ENCODE measurements around the gene TLN1.

Gene TLN1

DNA sequence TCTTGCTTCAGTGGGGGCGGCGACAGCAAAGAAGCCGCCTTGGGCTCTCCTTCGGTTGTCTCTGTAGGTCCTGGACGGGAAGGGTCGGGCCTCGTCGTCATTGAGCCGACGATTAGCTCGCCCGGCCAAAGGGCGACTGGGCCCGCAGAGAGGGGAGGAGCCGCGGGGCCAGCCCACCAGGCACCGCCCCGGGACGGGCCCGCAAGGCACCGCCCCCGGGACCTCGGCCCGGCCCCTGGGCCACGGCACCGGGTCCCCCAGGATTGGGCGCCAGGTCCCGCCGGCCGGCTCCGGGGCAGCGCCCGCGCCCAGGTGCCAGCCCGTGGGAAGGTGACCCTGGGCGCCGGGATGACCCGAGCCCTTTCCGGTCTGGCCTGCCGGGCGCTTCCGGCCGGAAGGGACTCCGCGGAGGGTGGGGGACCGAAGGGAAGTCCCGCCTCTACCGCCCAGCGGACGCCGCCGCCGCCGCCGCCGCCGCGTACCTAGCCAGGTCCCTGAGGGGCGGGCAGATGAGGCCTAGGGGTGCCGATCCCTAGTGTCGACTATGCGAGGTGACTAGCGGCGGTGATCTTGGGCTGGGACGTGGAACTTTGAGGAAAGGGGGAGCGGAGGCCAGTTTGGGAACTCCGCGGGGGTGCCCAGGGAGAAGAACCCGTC lies 17.0 kb upstream of the TLN1 start, which contains the start of the genes GBA2 and RGP1:
Gene GBA2 (minus strand): TSS at position 371 of the 657 bp plus-strand sequence. CDS start 524 bp downstream, outside the sequence.
Gene RGP1 (plus strand): TSS at position 430 of the 657 bp plus-strand sequence. CDS start 469 bp downstream, outside the sequence.
- H3K27me3 ChIP-seq (ENCODE audit: insufficient read depth, poor library complexity, severe bottlenecking): no peaks in the 10 kb centered on the region
- TF ChIP-seq, protein P1, sequence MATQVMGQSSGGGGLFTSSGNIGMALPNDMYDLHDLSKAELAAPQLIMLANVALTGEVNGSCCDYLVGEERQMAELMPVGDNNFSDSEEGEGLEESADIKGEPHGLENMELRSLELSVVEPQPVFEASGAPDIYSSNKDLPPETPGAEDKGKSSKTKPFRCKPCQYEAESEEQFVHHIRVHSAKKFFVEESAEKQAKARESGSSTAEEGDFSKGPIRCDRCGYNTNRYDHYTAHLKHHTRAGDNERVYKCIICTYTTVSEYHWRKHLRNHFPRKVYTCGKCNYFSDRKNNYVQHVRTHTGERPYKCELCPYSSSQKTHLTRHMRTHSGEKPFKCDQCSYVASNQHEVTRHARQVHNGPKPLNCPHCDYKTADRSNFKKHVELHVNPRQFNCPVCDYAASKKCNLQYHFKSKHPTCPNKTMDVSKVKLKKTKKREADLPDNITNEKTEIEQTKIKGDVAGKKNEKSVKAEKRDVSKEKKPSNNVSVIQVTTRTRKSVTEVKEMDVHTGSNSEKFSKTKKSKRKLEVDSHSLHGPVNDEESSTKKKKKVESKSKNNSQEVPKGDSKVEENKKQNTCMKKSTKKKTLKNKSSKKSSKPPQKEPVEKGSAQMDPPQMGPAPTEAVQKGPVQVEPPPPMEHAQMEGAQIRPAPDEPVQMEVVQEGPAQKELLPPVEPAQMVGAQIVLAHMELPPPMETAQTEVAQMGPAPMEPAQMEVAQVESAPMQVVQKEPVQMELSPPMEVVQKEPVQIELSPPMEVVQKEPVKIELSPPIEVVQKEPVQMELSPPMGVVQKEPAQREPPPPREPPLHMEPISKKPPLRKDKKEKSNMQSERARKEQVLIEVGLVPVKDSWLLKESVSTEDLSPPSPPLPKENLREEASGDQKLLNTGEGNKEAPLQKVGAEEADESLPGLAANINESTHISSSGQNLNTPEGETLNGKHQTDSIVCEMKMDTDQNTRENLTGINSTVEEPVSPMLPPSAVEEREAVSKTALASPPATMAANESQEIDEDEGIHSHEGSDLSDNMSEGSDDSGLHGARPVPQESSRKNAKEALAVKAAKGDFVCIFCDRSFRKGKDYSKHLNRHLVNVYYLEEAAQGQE (IDR thresholded peaks at IDR 0.05; ENCODE audit: insufficient replicate concordance, low read depth): no peak
- TF ChIP-seq GABPA (IDR thresholded peaks at IDR 0.05; ENCODE audit: low read depth): peak; percentile 89
- peak; percentile 37; the same call in 1 of the 2 replicates for TF ChIP-seq SPI1 (IDR thresholded peaks at IDR 0.05; ENCODE audit: borderline replicate concordance, low read depth)
- no peak for TF ChIP-seq POLR2AphosphoS5 (IDR thresholded peaks at IDR 0.05; ENCODE audit: low read depth)
- TF ChIP-seq, protein P2, sequence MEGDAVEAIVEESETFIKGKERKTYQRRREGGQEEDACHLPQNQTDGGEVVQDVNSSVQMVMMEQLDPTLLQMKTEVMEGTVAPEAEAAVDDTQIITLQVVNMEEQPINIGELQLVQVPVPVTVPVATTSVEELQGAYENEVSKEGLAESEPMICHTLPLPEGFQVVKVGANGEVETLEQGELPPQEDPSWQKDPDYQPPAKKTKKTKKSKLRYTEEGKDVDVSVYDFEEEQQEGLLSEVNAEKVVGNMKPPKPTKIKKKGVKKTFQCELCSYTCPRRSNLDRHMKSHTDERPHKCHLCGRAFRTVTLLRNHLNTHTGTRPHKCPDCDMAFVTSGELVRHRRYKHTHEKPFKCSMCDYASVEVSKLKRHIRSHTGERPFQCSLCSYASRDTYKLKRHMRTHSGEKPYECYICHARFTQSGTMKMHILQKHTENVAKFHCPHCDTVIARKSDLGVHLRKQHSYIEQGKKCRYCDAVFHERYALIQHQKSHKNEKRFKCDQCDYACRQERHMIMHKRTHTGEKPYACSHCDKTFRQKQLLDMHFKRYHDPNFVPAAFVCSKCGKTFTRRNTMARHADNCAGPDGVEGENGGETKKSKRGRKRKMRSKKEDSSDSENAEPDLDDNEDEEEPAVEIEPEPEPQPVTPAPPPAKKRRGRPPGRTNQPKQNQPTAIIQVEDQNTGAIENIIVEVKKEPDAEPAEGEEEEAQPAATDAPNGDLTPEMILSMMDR (IDR thresholded peaks at IDR 0.05; ENCODE audit: insufficient read depth, low read length): no peak
- H3K27ac ChIP-seq (replicated peaks): peak within 1 kb of the TSS; percentile 61
- H3K4me3 ChIP-seq (replicated peaks; ENCODE audit: insufficient read depth, low read length): peak within 1 kb of the TSS; percentile 88
- peak; percentile 65 to 68 for DNase-seq (ENCODE audit: low read depth in 1 of 2, low spot score in 1 of 2)

DNA sequence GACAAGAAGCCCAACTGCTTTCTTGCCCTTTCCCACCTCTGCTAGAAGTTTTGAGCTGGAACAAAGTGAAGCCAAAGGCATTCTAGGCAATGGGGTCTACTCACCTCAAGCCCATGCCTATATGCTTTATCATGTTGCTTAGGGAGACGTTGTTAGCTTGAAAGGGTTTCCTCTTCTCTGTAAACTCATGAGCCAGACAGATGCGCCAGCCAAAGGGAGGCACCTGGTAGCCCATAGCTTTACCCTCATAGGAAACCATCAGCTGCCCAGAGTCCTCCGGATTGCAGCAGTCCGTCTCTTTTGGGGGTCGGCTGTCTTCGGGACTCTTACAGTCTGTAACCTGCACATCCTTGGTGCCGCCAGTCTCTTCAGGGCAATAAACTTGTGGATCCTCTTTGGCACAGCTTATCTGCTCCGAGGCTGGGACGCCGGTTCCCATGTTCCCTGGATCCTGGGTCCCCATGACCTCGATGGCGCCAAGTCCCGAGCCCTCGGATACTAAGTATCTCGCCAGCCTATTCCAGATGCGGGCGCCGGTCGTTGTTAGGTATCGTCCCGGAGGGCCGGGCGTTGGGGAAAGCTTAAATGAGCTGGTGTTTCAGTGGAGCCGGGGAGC lies 16.4 kb upstream of the TLN1 start:
- peak overlapping the region; percentile 49 for H3K27ac ChIP-seq (replicated peaks)
- H3K4me3 ChIP-seq (replicated peaks; ENCODE audit: insufficient read depth, low read length): peak overlapping the region; percentile 88
- DNase-seq (ENCODE audit: low read depth in 1 of 2, low spot score in 1 of 2): no peak
- H3K27me3 ChIP-seq (ENCODE audit: insufficient read depth, poor library complexity, severe bottlenecking): no peaks in the 10 kb centered on the region
- TF ChIP-seq, protein P2 (IDR thresholded peaks at IDR 0.05; ENCODE audit: insufficient read depth, low read length): no peak
- TF ChIP-seq GABPA (IDR thresholded peaks at IDR 0.05; ENCODE audit: low read depth): no peak
- TF ChIP-seq POLR2AphosphoS5 (IDR thresholded peaks at IDR 0.05; ENCODE audit: low read depth): no peak

DNA sequence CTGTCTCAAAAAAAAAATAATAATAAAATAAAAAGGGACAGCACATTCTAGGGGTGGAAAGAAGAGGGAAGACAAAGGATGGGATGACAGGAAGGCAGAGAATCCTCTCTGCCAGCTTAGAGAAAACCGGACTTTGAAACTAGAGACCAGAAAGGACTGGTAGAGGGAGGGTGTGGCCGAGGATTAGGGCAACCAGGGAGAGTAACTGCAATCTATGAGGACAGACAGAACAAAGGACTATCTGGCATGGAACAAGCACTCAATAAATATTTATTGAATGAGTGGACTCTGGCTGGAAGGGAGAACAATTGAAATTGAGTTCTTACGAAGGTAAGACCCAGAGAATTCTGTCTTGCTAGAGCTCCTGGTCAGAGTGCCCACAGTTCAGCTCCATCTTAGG lies 14.6 kb upstream of the TLN1 start:
- Histone ChIP-seq H3K27me3 (ENCODE audit: insufficient read depth, poor library complexity, severe bottlenecking) (no peaks in the 10 kb centered on the region), H3K4me3 (replicated peaks; ENCODE audit: insufficient read depth, low read length) (peak overlapping the region; percentile 88), H3K27ac (replicated peaks) (no peak overlapping the region)
- TF ChIP-seq, protein P1 (IDR thresholded peaks at IDR 0.05; ENCODE audit: insufficient replicate concordance, low read depth): no peak
- TF ChIP-seq POLR2AphosphoS5 (IDR thresholded peaks at IDR 0.05; ENCODE audit: low read depth) (no peak), SPI1 (IDR thresholded peaks at IDR 0.05; ENCODE audit: borderline replicate concordance, low read depth) (no peak), GABPA (IDR thresholded peaks at IDR 0.05; ENCODE audit: low read depth) (no peak)
- TF ChIP-seq, protein P2 (IDR thresholded peaks at IDR 0.05; ENCODE audit: insufficient read depth, low read length): no peak
- no peak for DNase-seq (ENCODE audit: low read depth in 1 of 2, low spot score in 1 of 2)
